ENCODE data around the gene LAX1.

Gene LAX1, protein sequence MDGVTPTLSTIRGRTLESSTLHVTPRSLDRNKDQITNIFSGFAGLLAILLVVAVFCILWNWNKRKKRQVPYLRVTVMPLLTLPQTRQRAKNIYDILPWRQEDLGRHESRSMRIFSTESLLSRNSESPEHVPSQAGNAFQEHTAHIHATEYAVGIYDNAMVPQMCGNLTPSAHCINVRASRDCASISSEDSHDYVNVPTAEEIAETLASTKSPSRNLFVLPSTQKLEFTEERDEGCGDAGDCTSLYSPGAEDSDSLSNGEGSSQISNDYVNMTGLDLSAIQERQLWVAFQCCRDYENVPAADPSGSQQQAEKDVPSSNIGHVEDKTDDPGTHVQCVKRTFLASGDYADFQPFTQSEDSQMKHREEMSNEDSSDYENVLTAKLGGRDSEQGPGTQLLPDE

DNA sequence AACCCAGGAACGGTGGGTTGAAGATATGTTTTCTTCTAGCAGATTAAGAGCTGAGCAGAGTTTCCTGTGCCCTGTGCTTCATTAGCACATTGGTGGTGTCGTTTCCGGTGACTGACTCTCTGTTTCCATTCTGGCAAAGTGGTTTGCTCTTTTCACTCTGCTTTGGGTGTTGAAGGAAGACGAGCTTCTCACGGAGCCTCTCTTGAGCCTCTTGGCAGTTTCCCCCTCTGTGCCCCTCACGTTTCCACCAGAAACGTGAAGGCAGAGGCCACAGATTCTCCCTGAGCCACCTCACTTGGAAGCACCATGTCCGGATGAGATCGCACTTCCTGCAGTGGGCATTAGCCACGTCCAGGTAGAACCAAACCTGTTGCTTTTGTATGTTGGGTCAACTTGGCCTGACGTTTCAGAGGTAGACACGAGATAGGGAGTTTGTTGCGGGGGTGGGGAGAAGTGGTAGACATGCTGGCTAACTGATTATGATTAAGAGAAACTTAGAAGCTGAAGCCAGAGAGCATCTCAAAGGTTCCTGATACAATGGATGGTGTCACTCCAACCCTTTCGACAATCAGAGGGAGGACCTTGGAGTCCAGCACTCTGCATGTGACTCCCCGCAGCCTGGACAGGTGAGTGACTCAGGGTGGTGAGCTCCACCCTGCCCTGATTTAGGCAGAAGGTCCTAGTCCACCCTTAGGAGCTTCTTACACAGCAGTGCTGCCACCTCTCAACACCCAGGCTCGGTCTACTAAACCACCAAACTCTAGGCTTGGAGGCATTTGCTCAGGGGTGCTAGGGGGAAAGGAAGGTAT lies at the start of gene LAX1:
LAX1 (plus strand) TSS at position 155 of the 809 bp plus-strand sequence; CDS start at position 538, 383 bp downstream.
- H3K27ac ChIP-seq, result no peak within 1 kb of the TSS

DNA sequence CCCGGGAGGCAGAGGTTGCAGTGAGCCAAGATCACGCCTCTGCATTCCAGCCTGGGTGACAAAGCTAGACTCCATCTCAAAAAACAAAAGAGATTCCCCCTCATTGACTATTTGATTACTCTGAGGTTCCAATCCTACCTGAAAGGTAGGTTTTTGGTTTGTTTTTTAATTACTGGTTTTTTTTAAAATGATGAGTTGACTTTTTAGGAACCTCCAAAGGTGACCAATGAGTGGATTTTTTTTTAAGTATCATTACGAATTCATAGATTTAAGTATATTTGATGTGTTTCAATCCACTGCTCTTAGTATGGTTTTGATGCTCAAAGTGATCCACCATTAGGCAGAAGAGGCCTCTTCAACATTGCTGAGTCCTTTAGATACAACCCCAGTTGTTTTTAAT lies 47.9 kb upstream of the LAX1 start:
- H3K27ac ChIP-seq, result no peak overlapping the region
- TF ChIP-seq, protein P1, sequence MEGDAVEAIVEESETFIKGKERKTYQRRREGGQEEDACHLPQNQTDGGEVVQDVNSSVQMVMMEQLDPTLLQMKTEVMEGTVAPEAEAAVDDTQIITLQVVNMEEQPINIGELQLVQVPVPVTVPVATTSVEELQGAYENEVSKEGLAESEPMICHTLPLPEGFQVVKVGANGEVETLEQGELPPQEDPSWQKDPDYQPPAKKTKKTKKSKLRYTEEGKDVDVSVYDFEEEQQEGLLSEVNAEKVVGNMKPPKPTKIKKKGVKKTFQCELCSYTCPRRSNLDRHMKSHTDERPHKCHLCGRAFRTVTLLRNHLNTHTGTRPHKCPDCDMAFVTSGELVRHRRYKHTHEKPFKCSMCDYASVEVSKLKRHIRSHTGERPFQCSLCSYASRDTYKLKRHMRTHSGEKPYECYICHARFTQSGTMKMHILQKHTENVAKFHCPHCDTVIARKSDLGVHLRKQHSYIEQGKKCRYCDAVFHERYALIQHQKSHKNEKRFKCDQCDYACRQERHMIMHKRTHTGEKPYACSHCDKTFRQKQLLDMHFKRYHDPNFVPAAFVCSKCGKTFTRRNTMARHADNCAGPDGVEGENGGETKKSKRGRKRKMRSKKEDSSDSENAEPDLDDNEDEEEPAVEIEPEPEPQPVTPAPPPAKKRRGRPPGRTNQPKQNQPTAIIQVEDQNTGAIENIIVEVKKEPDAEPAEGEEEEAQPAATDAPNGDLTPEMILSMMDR (conservative IDR thresholded peaks at IDR 0.05), result no peak

More for the DNA sequence above, at the start of gene LAX1:
- TF ChIP-seq, protein P1 (conservative IDR thresholded peaks at IDR 0.05), result no peak

DNA sequence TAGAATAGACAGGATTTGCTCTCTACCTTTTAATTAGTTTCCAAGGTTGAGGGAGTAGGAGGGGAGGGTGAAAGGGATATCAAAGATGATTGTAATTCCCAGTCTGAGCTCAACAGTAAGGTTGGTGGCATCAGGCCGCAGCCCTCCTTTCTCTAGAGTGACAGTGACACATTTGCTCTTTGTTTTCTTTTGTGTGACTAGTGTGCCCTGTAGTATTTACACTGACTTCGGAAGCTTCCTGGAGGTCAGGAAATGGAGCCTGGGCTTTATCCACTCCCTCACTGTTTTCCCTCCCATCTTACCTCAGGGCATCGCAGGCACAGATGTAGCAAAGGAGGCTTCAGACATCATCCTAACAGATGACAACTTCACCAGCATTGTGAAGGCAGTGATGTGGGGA lies 44.7 kb upstream of the LAX1 start:
- TF ChIP-seq, protein P1 (conservative IDR thresholded peaks at IDR 0.05), result no peak
- H3K27ac ChIP-seq, result peak overlapping the region; percentile 78

DNA sequence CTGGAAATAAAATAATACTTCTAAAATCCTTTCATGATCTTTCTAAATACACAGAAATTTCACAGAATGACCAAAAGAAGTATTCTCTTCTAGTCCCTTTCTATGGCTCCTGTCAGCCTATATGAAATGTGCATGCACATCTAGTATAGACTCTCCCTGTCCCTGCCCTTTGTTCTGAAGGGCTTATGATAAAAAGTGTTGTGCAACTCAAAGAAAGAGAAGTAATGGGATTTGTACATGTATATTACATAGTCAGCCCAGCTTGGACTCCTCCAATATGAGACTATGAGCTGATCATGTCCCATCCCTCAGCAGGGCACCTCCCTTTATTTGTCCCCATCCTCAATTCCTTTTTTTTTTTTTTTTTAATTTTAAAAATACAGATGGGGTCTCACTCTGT lies 42.1 kb upstream of the LAX1 start:
- no peak overlapping the region for H3K27ac ChIP-seq

DNA sequence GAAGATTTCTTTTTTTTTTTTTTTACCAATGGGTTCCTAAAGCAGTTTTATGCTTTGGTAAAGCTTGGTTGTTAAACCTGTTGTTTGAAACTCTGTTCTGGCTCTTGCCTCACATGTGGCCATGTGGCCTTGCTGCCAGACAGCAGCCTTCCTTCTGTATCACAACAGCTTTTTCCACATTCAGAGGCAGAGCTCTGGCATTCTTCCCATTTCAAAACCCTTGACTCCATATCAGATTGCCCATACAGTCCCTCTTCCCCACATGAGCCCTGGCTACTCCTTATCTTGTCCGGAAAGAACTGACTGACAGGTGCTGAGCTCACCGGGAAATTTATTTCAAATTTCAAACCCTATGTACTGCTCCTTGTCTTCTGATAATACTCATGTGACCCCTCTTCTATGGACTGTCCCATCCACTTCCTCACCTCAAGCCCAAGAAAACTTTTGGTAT lies 38.5 kb upstream of the LAX1 start:
- TF ChIP-seq, protein P1 (conservative IDR thresholded peaks at IDR 0.05), result no peak
- H3K27ac ChIP-seq, result no peak overlapping the region

More for the DNA sequence above, 42.1 kb upstream of the LAX1 start:
- TF ChIP-seq, protein P1 (conservative IDR thresholded peaks at IDR 0.05), result no peak

DNA sequence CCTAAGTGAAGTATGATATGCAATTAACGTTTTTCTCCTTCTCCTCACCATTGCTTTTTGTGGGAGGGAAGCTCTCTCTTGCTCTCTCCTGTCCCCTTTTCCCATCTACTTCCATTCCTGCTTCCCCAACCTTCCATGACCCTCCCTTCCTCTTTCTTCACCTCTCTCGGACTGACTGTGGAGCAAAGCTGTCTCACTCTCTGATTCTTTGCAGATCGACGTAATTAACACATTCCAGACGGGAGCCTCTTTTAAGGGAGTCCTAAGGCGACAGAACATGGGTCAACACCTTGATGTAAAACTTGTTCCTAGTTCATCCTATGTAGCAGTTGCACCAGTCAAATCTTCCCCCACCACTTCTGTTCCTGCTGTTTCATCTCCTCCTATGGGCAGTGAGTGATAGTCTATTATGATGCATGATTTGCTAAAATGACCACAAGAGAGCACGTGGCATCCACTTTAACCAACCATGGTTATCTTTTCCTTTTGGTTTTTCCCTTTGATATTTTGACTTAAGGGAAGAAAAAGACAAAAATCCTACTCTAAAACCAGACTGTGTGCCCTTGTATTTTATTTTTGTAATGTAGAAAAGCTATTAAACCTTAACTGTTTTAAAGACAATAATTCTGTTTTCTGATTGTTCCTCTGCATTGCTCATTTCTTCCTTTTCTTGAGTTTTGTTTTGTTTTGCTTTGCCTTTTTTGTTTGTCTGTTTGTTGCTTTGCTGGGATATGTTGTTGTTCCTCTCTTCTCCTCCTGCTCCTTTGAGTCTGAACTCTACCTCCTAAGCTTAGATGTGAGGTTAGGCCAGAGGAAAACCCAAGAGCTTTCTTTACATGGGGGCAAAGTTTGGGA lies 31.7 kb upstream of the LAX1 start:
- H3K27ac ChIP-seq, result no peak overlapping the region
- TF ChIP-seq, protein P1 (conservative IDR thresholded peaks at IDR 0.05), result no peak

Data from VCaP (cell line).